CD4-positive, alpha-beta T cell treated with Interleukin-10 for 1 hour (primary cell): Measurements from ENCODE around the gene TRIM62.

Experiments used
- DNase-seq: peaks from one replicate; pipeline ENCODE4 v3.0.0-alpha.2; 2020

The TRIM62 gene

DNA sequence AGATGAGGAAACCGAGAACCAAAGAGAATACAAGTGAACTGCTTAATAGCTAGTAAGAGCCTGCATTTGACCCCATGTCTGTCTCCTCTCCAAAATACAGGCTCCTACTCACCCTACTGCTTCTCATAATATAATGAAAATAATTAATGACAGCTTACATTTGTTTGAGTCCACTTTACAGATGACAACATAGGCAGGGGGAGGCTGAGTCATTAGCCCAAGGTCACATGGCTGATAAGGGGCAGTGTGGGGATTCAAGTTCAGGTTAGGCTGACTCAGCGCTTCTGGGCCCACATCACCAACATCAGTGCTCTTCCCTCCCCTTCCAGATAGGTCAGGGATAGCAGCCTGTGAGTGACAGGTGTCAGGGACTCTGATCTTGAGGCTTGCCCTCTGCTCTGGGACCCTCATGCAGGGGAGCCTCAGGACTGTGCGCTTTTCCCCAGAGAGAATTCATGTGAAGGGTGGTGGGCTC, 84.7 kb downstream of the TRIM62 start:
- no peak for DNase-seq

DNA sequence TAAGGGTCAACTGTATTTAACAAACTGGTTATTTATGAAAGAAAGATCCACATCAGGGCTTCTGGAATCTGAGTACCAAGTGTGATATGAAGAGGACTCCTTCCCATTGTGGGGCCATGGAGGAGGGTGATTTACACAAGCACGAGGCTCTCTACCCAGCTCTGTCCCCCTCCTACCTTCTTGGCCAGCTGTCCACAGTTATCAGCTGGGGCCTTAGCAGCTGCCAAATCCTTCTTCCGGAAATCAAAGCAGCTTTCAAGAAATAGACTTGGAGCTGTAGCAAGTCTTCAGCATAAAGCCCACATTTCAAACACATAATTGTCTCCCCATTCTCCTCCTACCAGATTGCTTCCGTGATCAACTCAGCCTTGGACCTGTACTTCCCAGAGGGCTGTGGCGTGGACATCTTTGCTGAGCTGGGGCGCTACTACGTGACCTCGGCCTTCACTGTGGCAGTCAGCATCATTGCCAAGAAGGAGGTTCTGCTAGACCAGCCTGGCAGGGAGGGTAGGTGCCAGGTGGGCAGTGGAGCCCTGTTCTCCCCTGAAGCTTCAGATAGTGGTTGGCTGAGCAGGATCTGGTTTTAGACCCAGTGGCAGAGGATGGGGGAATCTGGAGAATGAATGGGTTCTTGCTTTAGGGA, 85.4 kb downstream of the TRIM62 start:
- no peak for DNase-seq
